Measurements from ENCODE around the gene BICRA.

- TF ChIP-seq EZH2 (IDR thresholded peaks at IDR 0.05; ENCODE audit: low read length) (no peak), CTCF (optimal IDR thresholded peaks at IDR 0.05 in 1 of 3, IDR thresholded peaks at IDR 0.05 in 1 of 3, conservative IDR thresholded peaks at IDR 0.05 in 1 of 3; ENCODE audit: extremely low read depth in 1 of 3, insufficient read depth in 2 of 3, low read length in 3 of 3) (no peak)
Measured at GRCh38 chr19:47607564-47608073, 1.3 kb upstream of the BICRA start.

All from keratinocyte (primary cell).